Superior temporal gyrus (tissue), 1 donor: Measurements from ENCODE around the gene KCNT1.
"Not testable (repeated sequence)": the region's sequence is repeated elsewhere in the genome, so short reads cannot be mapped to it uniquely, and the experiment has no call there.

Experiments used
- DNase-seq: peaks from one replicate; pipeline ENCODE4 v3.0.0-alpha.2; 2016; ENCODE audit errors: extremely low spot score

KCNT1 gene

DNA sequence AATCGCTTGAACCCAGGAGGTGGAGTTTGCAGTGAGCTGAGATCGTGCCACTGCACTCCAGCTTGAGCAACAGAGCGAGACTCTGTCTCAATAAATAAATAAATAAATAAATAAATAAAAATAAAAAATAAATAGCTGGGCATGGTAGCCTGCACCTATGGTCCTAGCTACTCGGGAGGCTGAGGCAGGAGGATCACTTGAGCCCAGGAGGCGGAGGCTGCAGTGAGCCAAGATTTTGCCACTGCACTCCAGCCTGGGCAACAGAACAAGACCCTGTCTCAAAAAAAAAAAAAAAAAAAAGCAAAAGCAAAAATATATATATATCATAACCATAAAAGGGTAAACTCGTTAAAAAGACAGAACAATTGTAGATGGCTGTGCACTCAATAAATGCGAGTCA, 29.2 kb upstream of the KCNT1 start:
- not testable (repeated sequence) for DNase-seq

DNA sequence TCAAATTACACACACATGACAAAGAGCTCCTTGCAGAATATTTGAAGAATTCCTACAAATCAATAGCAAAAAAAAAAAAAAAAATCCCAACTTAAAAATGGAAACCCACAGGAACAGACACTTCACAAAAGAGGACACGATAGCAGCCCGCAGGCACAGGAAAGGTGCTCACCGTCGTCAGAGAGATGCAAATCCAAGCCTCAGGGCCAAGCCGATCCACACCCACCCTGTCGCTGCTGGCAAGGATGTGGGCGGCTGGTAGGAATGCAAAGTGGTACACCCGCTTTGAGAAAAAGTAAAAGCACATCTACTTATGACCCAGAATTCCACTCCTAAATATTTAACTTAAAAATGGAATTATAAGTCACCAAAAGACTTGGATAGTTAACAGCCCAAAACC, 28.0 kb upstream of the KCNT1 start:
- no peak for DNase-seq

GRCh38 chr9:135674977-135675376, 27.0 kb upstream of the KCNT1 start:
- no peak for DNase-seq

DNA sequence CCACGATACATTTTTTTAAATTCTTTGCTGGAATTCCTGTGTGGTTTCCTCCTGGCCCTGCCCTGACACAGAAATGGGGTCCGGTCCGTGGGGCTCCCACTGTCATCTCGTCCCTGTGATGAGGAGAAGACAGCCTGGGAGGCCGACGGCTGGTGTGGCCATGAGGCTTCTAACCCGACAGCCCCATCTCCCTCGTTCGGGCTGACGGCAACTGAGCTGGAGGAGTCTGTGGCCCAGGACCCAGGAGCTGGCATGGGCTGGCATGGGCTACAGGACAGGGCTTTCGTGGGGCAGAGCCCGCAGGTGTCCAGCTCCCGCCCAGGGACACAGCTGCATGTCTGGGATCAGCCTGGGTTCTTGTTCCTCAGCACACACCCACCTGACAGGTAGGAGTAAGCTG, 25.1 kb upstream of the KCNT1 start:
- DNase-seq = no peak

DNA sequence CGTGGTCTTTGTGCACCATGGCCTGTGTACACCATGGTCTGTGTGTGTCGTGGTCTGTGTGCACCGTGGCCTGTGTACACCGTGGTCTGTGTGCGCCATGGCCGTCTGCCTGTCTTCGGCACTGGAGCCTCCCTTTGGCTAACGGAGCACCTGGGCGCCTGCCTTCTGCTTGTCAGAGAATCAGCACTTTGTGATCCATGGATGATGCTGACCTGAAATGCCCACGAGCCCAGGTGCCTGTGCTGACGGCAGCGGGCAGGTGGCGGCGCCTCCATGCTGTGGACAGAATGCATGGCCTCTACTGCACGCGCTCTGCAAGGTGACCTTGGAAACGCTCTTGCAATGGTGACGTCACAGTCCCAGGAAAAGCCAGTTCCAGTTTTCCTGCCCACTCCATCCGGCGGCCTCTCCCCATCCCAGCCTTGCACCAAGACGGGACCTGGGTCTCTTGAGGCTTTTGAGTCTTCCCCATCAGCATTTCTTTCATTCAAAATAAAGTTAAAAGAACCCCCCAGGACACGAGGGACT, 24.3 kb upstream of the KCNT1 start:
- no peak for DNase-seq

- DNase-seq = no peak
Measured at GRCh38 chr9:135678236-135679017, 23.6 kb upstream of the KCNT1 start.

DNA sequence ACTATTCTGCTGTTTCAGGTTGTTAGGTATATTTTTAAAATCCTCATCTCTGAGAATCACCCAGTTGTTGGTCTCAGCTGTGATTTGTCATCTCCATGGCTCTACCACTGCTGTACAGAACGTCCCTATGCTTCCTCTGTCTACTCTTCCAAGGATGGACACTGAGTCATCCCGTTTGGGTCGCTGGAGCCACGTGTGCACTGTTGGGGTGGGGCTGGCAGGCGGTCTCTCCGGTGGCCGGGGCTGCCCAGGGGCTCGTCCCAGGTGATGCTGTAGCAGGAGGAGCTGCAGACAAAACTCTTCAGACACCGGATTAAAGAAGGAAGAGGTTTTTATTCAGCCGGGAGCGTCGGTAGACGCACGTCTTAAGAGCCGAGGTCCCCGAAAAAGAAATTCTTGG, 21.9 kb upstream of the KCNT1 start:
- no peak for DNase-seq

GRCh38 chr9:135681161-135681560, 20.8 kb upstream of the KCNT1 start:
- no peak for DNase-seq

GRCh38 chr9:135683401-135684034, 18.5 kb upstream of the KCNT1 start:
- DNase-seq = no peak

DNA sequence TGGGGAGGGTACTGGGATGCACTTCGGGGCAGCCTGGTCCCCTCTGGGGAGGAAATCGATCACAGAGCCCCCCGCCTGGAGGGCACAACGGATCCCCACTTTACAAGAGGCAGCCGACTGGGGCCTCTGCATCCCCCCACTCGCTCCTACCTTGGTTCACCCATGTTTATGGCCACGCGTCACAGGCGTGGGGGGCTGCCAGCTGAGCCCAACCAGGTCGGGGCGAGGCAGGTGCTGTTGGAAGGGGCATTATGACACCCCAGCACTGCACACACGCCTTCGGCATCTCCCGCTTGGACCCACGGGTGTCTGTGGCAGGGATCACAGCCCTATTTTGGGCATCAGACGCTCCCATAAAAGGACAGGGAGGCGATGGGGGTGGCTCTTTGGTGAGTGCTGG, 17.3 kb upstream of the KCNT1 start:
- no peak for DNase-seq

- no peak for DNase-seq
Measured at GRCh38 chr9:135687216-135687615, 14.8 kb upstream of the KCNT1 start.

GRCh38 chr9:135689011-135689410, 13.0 kb upstream of the KCNT1 start:
- DNase-seq = no peak

GRCh38 chr9:135690836-135691570, 11.0 kb upstream of the KCNT1 start:
- DNase-seq = no peak

GRCh38 chr9:135692410-135692809, 9.6 kb upstream of the KCNT1 start:
- peak; percentile 33 for DNase-seq

DNA sequence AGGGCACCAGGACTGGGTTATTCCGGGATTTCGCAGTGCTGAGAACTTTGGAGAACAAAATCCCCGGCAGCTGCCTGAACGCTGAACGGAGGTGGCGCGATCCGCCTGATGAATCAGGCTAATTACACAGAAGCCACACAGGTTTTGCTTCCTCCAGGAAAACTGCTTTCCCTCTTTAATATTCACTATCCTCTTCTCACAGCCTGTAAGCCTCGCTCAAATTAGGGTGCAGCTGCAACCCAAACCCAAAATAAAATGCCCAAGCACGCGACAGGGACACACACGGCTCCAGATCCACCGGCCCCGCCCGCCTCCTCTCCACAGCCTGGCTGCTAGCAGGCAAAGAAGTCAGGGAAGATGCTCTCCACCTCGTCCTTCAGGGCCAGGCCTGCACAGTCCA, 8.7 kb upstream of the KCNT1 start:
- DNase-seq = peak; percentile 60

DNA sequence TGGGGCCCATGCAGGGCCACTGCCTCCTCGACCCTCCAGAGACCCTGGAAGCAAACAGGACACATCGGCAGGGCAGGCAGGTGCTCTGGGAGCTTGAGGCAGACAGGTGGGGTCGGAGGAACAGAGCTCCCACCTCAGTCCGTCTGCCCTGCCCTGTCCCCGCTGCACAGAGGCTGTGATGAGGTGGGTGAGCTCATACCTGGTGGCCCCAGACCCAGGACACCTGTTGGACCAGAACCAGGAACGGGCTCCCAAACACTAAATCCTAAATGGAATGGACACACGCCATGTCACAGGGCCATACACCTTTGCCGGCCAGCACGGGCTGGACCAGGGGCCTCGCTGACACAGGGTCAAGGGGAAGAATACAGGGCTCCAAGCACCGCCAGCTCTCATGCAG, 8.2 kb upstream of the KCNT1 start:
- no peak for DNase-seq

- no peak for DNase-seq
Measured at GRCh38 chr9:135694414-135694813, 7.6 kb upstream of the KCNT1 start.

- DNase-seq = no peak
Measured at GRCh38 chr9:135695036-135695435, 6.9 kb upstream of the KCNT1 start.

GRCh38 chr9:135695642-135696041, 6.3 kb upstream of the KCNT1 start:
- no peak for DNase-seq

DNA sequence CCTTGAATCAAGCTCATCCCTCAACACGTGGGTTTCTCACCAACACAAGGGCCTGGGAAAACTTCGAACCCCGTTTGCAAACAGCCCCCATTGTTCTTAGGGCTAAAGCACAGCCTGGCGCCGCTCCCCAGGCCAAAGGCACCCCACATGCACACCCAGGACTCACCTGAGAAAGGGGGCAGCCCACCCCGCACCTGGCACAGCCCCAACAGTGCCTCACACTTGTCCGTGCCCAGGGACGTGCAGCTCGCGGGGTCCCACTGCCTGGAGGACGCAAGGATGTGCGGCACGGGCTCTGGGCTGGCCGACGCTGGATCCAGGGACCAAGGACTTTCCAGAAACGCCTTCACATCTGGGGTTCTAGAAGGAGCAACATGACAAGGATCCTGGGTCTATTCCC, 5.5 kb upstream of the KCNT1 start:
- no peak for DNase-seq

- no peak for DNase-seq
Measured at GRCh38 chr9:135697226-135697625, 4.8 kb upstream of the KCNT1 start.

GRCh38 chr9:135698236-135698635, 3.7 kb upstream of the KCNT1 start:
- no peak for DNase-seq

- DNase-seq = no peak
Measured at GRCh38 chr9:135698767-135699166, 3.2 kb upstream of the KCNT1 start.
